GM18861 (cell line): Measurements from ENCODE around the gene MAP2K7.
"Not testable (repeated sequence)": the region's sequence is repeated elsewhere in the genome, so short reads cannot be mapped to it uniquely, and the experiment has no call there.

Experiments
- ATAC-seq: cut with Tn5 transposase; IDR thresholded peaks from one replicate; pipeline ENCODE4 v1.9.1; 2021; ENCODE audit not compliant: unreplicated experiment

Gene MAP2K7

DNA sequence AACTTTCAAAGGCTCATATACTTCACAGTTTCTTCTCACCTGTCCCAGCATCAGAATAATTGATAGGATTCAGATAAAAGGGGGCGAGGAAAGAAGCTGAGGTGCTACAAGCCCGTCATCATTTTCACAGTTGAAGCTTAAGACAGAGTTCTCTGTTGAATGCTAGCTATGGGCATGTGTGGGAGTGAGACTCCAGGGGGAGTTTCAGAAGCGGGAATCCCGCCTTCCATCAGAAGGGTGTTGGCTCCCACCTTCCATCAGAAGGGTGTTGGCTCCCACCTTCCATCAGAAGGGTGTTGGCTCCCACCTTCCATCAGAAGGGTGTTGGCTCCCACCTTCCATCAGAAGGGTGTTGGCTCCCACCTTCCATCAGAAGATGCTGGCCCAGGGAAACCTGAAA, 57.4 kb downstream of the MAP2K7 start:
- ATAC-seq, result not testable (repeated sequence)

DNA sequence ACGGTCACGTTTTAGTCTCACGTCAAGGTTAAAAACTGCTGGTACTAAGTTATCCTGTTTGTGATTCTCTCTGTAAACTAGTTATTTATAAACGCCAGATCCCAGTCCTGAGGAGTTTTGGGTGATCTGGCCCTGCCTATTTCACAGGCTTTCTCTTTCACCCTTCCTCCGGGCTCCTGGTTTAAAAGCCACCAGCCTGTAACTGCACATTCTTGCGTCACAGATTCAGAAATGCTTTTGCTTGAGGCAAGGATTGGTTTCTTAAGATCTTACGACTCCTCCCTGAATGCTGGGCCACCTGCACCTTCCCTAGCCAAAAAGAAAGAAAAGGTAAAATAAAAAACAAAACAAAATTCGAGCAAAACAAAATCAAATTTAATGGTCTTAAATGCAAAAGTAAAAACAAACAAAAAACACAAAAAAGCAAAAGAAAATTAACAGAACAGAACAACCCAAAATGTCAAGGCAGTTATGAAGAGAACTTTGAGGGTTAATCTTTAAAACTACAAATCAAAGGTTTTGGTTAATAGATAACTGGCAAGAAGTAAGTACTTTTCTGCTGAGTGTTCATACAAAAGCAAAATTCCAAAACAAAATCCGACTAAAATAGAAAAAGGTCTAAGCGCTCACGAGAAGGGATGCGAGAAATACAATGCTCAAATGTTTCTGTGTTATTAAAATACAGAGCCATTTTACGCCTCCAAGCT, 58.4 kb downstream of the MAP2K7 start:
- no peak for ATAC-seq

DNA sequence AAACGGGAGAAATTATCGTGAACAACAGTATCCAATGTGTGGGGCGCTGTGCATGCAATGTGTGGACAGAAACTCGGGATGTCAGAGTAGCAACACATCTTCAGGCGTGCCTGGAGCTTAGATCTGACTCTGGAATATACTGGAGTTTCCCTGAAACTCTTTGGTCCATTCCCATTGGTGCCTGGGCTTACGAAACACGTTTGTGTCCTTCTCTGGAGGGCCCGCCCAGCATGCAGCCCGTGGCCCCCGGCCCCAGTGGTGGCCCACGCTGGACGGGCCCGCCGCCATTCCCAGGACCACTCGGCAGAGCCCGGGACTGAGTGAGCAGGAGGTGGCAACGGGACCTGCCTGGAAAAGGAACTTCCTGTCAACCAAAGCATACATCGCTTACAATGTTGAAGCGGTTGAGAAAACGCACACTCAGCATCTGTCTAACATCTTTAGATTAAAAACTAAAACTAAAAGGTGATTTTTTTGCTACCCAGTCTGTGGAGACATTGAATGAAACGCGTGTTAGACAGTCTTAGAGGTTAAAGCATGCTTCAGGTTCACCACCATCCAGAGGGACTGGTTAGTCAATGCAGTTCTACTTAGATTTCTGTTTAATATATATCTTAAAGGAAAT, 59.1 kb downstream of the MAP2K7 start:
- ATAC-seq, result no peak

DNA sequence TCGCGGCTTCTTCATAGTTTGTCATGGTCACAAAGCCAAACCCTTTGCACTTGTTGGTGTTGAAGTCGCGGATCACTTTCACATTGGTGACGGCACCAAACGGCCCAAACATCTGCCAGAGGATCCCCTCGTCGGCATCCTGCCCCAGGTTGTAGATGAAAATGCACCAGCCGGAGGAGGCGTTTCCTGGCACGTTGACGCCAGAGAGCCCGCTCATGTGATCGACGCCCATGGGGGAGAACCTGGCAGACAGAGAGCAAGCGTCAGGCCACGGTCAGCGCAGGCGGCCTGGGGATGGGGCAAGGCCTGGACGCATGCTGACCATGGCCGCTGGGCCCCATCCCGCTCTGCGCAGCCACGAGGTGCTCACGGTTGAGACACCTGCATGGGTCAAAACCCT, 59.9 kb downstream of the MAP2K7 start:
- no peak for ATAC-seq
